Epithelial cell of proximal tubule (primary cell): ENCODE measurements around the gene TSEN2. TPM values are rescaled to one million over a fixed set of nuclear protein-coding genes. Genes with fewer than 3 reads are reported as not detected.
"Not testable (repeated sequence)": the region's sequence is repeated elsewhere in the genome, so short reads cannot be mapped to it uniquely, and the experiment has no call there.

Experiments used
- DNase-seq: peaks from one replicate; pipeline ENCODE4 v3.0.0-alpha.2; 2011; ENCODE audit warnings: low read depth
- H3K4me3 ChIP-seq: 2 replicates; pipeline ENCODE4 v1.5.1; 2011; ENCODE audit warnings: low read depth, mild to moderate bottlenecking, low read length
- CTCF ChIP-seq: conservative IDR thresholded peaks from 2 replicates; pipeline ENCODE4 v1.5.1; 2012; ENCODE audit warnings: low read depth, mild to moderate bottlenecking, low read length
- total RNA-seq: library from RNA; depleted of rRNA; stranded (reverse); fragments of >200 nt; gene quantifications from 2 replicates; pipeline ENCODE4 v1.2.3, GENCODE V29; 2015

The TSEN2 gene
- total RNA-seq, 1 donor from 2014 or later: 6.3 TPM

- no peak for TF ChIP-seq CTCF
- no peak overlapping the region for H3K4me3 ChIP-seq
- no peak for DNase-seq
Measured at GRCh38 chr3:12522721-12523120, 38.4 kb downstream of the TSEN2 start.

GRCh38 chr3:12527757-12528143 is 43.5 kb downstream of the TSEN2 start:
- H3K4me3 ChIP-seq: no peak overlapping the region
- DNase-seq: no peak
- no peak for TF ChIP-seq CTCF

- no peak overlapping the region for H3K4me3 ChIP-seq
- no peak for TF ChIP-seq CTCF
- no peak for DNase-seq
Measured at GRCh38 chr3:12532182-12532581, 47.9 kb downstream of the TSEN2 start.

GRCh38 chr3:12536423-12536822 is 52.1 kb downstream of the TSEN2 start:
- DNase-seq: no peak
- H3K4me3 ChIP-seq: no peak overlapping the region
- peak; percentile 10 for TF ChIP-seq CTCF

- DNase-seq: no peak
- TF ChIP-seq CTCF: peak; percentile 40
Measured at GRCh38 chr3:12541625-12542024, 57.3 kb downstream of the TSEN2 start.

GRCh38 chr3:12543497-12543896 is 59.2 kb downstream of the TSEN2 start:
- not testable (repeated sequence) for H3K4me3 ChIP-seq, DNase-seq

More at GRCh38 chr3:12541625-12542024, 57.3 kb downstream of the TSEN2 start:
- H3K4me3 ChIP-seq: no peak overlapping the region

- DNase-seq: no peak
- TF ChIP-seq CTCF: no peak
- peak overlapping the region; percentile 43 for H3K4me3 ChIP-seq
Measured at GRCh38 chr3:12544652-12545472, 60.6 kb downstream of the TSEN2 start.
